GM19240 (cell line): ENCODE results near the gene TPD52L1.

Experiments
- DNase-seq: peaks from one replicate; pipeline ENCODE4 v3.0.0; 2011; ENCODE audit warnings: low spot score; ENCODE audit not compliant: insufficient read length

Gene TPD52L1

DNA sequence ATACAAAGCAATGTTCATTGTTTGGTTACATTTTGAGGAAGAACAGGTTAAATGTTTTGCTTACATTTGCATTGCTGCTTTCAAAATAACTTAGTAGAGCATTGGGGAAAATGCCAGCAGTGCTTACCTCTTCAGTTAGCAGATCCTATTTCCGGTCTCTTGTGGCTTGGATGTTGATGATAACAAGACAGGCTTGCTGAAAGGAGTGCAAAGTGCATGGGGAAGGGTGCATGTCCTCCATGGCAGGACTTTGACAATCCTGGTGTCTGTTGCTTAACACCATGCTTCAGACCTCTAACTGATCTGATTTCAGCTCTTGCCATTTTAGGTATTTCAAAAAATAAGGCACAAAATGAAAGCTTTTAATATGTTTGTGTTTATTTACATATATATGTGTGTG is 21.1 kb downstream of the TPD52L1 start:
- no peak for DNase-seq

GRCh38 chr6:125175466-125176048 is 22.0 kb downstream of the TPD52L1 start:
- DNase-seq, result no peak

DNA sequence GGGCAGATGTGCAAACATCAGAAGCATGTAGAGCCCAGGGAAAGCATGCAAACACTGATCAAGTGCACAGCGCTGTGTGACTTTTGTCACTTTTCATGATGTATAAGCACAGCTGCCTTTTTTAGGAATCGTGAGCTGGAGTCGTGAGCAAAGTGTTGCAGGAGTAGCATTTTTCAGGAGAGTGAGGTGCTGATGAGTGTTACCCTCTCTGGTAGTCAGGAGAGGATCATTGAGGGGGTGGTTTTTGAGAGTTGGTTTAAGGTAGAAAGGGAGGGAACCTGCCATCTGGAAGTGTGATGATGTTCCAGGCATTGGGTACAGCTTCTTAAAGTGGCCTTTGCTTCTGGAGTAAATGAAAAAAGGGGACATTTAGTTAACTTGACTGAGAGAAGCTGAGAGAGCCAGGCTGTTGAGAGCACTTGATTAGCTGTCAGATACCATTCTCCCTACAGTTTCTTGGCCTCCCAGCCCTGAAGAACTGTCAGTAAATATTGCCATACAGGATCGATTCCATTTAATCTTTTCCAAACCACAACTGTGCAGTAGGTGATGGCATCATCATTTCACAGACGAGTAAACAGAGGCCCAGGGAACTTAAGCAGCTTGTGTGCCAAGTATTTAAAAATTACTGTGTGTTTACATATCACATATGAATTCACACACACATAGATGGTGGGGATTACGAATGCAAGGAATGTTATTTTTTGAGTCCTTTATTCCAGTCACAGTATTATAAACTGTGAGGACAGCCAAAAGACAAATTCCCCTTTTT is 28.9 kb downstream of the TPD52L1 start:
- no peak for DNase-seq

DNA sequence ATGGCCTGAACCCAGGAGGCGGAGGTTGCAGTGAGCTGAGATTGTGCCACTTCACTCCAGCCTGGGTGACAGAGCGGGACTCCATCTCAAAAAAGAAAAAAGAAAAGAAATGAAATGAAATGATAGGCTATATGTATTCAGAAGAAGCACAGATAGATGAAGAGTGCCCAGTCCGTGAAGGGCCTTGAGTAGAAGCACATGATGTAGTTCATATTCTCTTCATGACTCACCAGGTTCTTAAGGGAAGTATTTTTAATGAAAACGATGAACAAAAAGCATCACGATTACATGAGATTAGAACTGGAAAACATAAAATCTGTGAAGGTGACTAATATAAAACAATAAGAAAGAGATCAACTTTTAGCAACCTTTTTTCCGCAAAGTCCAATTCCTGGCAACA is 29.8 kb downstream of the TPD52L1 start:
- DNase-seq, result no peak

- no peak for DNase-seq
Observed at GRCh38 chr6:125188037-125188436, 34.5 kb downstream of the TPD52L1 start.

DNA sequence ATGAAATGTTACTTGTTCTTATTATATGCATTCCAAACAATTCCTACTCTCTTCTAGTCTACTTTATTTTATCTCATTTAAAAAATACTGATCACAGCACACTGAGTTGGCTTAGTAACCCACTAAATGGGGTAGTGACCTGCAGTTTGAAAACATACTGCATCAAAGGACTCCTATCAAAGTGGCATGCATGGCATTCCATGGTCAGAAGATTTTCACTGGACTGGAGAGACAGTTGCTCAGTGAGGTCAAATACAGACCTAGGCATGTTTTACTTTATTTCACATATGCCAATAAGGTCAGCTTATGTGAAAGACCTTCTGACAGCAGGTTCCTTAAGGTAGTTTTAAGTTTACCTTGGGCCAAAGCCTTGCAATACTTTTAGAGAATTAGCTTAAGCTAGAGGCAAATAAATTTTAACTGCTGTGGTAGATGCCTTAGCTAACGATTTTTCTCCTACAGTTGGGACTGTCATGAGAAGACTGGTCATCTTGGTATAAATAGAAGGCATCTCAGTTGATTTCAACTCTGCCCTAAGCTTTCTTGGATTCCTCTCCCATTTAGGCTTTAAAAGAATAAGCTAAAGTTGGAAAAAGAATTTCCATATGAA is 35.1 kb downstream of the TPD52L1 start:
- DNase-seq, result no peak

GRCh38 chr6:125189494-125189893 is 35.9 kb downstream of the TPD52L1 start:
- no peak for DNase-seq

GRCh38 chr6:125190667-125191066 is 37.1 kb downstream of the TPD52L1 start:
- no peak for DNase-seq

DNA sequence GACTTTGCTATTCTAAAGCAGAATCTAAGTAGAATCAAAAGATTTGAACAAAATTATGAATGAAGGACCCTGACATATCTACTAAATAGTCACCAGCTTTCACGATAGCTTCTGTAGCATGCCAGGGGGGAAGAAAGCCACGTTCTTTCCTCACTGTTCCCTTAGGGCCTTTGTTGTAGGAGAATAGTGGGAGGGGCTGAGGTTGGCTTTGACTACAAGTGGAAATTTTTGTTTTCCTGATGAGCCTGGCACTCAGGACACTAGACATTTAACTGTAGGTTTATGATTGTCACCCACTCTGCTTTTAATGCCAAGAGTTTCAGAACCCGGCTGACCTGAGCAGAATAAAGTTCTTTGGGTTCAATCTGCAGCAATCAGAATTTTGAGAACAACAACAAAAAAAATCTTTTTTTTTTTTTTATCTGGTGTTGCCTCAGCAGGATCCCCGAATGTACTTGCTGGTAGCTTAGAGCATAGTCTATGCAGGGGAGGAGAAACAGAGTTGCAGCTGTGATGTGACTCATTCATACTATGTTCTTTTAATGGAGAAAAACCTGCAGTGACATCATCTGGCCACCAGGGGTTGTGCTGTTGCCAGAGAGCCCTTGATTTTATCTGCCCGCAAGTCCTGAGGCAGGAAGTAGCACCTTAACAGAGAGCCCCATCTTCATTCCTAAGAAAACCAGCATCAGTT is 38.5 kb downstream of the TPD52L1 start:
- DNase-seq, result peak; percentile 23

GRCh38 chr6:125192610-125192930 is 39.0 kb downstream of the TPD52L1 start:
- no peak for DNase-seq

DNA sequence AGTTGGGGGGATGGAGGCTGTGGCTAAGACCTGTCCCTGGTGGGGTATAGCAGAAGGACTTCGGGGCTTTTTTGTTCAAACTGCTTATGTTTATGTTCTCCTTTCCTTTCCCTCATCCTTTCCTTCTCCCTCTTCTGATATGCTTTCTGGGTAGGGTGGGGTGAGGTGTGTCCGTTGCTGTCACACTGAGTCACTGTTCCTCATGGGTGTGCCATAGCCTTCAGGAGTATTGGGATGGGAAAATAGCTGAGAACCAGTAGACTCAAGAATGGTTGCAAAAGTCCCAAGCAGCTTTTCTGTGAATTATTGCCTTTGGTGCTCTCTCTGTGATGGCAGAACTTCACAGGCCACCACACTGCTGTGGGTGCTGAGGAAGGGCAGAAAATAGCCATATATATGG is 39.6 kb downstream of the TPD52L1 start:
- no peak for DNase-seq

DNA sequence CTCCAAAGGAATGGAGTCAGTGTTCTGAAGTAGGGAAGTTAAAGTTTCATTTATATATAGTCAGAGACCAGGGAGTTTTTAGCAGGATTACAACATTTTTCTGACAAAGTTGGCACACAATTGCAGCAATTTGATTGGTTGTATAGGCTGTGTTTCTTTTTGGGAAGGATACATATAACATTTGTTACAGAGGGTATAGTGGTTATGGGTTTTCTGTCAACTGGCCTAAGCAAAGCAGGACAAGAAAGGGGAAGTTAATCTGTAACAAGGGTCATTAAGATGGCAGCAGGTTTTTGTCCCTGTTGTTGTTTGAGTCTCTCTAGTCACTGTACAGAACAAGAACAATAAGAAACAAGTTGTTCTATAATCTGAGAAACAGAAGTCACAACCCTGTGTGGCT is 41.4 kb downstream of the TPD52L1 start:
- no peak for DNase-seq

DNA sequence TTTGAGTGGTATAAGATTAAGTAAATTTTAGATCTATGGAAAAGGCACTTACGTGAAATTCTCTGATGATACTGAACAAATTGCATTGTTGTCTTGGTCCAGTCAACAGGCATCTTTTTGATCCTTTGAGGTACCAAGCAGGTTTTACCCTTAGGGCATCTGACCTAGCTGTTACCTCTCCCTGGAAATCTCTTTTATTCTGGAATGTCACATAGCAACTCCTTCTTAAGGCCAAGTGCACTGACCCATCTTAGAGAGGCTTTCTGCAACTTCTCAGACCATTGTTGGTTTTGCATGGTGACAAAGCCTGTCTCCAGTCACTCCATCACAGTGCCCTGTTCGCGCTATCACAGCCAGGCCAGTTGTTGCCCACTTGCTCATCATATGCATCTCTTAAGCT is 42.0 kb downstream of the TPD52L1 start:
- DNase-seq, result no peak

DNA sequence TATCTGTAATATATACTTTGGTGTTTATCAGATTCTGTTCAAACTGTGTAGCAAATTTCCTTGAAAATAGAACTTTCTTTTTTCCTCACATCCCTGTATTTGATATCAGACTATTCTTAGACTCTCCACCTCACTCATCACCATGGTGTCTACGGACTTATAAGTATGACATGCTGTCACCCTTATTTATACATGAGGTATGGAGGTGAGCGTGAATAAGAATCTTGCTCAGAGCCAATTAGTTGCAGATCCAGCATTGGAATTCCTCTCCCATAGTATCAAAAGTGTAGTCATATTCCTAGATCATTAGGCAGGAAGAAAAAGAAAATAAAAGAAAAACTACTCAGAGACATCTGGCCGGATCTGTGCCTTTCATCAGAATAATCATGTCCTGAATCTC is 43.0 kb downstream of the TPD52L1 start:
- DNase-seq, result no peak

DNA sequence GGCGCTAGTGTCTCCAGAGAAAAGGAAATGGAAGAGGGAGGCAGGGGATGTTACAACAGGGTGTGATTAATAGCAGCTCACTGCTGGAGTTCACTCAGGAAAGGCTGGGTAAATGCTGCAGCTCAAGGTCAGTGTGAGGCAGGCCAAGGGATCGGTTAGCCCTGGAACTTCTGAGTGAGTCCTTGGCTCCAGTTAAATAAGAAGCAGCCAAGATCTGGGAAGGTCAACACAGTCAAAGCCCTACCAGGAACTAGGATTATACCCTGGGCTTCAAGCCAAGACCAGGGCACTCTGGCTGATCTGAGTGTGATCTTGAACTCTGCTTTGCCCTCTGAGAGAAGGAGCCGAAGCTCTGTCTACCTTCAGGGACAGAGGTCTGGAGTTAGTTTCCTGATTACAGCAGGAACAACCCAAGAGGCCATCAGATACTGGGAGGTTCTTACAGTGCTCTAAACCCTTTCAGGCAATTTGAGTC is 44.3 kb downstream of the TPD52L1 start:
- no peak for DNase-seq

GRCh38 chr6:125198398-125198937 is 44.9 kb downstream of the TPD52L1 start:
- no peak for DNase-seq

- no peak for DNase-seq
Observed at GRCh38 chr6:125200941-125201340, 47.4 kb downstream of the TPD52L1 start.

- DNase-seq, result no peak
Observed at GRCh38 chr6:125201961-125202729, 48.6 kb downstream of the TPD52L1 start.

DNA sequence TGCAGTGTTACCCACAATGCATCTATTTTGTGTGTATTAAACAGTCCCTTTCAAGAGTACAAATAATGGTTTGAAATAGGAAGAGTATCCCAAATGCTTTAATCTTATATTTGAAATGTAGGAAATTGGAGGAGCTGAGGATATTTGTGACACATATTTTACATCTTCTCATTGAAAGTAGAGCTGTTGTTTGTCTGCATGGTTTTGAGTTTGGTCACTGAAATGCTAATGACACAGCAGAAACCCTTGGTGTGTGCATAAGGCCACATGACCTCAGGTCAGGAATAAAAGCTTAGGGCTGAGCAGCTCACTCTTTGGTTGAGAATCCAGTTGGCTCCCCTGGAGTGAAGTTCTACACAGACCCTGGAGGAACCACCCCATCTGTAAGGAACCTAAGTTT is 49.8 kb downstream of the TPD52L1 start:
- DNase-seq, result no peak

DNA sequence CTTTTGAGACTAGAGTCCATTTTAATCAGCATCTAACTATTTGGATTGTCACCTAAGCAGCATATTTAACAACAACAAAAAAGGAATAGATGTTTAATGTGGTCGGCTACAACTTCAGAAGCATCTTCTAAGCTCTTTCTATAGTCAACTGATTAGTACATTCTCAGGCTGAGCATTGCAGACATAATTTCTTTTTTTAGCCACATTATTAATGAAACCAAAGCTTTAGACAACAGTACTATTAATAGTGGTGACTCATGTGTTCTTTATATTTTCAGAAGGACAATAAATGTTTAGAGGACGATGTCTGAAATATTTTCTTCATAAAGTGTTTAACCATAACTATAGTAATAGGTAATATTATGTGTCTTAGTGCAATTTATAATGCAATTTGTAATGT is 52.4 kb downstream of the TPD52L1 start:
- no peak for DNase-seq

DNA sequence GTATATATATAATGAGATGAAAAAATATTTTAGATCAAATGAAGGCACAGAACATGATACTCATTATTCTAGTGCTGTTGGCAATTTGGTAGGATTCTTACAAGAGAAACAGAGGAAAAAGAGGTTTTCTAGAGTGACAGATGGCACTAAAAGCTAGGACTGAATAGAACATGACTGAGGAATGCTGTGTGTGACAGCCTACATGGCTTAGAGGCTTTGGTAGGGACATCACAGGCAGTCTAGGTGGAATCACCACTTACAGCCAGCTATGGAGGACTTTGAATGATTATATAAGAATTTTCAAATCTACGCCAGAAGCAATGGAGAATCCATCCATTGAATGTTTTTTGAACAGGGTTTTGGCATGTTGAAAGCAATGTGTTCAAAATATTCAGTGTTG is 52.8 kb downstream of the TPD52L1 start:
- DNase-seq, result no peak
